CD4-positive, alpha-beta T cell treated with Interferon gamma for 1 hour (primary cell): ENCODE measurements around the gene SF3B2.
"Not testable (repeated sequence)": the region's sequence is repeated elsewhere in the genome, so short reads cannot be mapped to it uniquely, and the experiment has no call there.

Experiments
- DNase-seq: peaks from one replicate; pipeline ENCODE4 v3.0.0-alpha.2; 2020

SF3B2 gene

GRCh38 chr11:66020212-66020611 lies 32.0 kb upstream of the SF3B2 start:
- DNase-seq: no peak

- DNase-seq: peak; percentile 70
Measured at GRCh38 chr11:66020618-66021357, 31.4 kb upstream of the SF3B2 start.

GRCh38 chr11:66022401-66023185 lies 29.6 kb upstream of the SF3B2 start:
- peak; percentile 67 for DNase-seq

- not testable (repeated sequence) for DNase-seq
Measured at GRCh38 chr11:66023186-66023440, 29.1 kb upstream of the SF3B2 start.

- no peak for DNase-seq
Measured at GRCh38 chr11:66026017-66026529, 26.1 kb upstream of the SF3B2 start, which contains the start of gene CATSPER1. Gene CATSPER1, minus strand, starts transcription at chr11:66026479. Its CDS starts 100 bp downstream, at chr11:66026379.

- no peak for DNase-seq
Measured at GRCh38 chr11:66032957-66033735, 19.0 kb upstream of the SF3B2 start.

- no peak for DNase-seq
Measured at GRCh38 chr11:66035653-66036333, 16.4 kb upstream of the SF3B2 start.

- DNase-seq: no peak
Measured at GRCh38 chr11:66036334-66036710, 15.8 kb upstream of the SF3B2 start.

- DNase-seq: no peak
Measured at GRCh38 chr11:66037327-66037726, 14.8 kb upstream of the SF3B2 start.

GRCh38 chr11:66039765-66040164 lies 12.4 kb upstream of the SF3B2 start:
- DNase-seq: no peak

GRCh38 chr11:66042227-66042995 lies 9.8 kb upstream of the SF3B2 start:
- no peak for DNase-seq

GRCh38 chr11:66042996-66043906 lies 8.9 kb upstream of the SF3B2 start:
- no peak for DNase-seq

- DNase-seq: no peak
Measured at GRCh38 chr11:66044757-66045156, 7.4 kb upstream of the SF3B2 start.

- peak; percentile 79 for DNase-seq
Measured at GRCh38 chr11:66045177-66045639, 7.0 kb upstream of the SF3B2 start.

GRCh38 chr11:66046901-66047300 lies 5.3 kb upstream of the SF3B2 start:
- DNase-seq: no peak

- no peak for DNase-seq
Measured at GRCh38 chr11:66047541-66048365, 4.4 kb upstream of the SF3B2 start.

- DNase-seq: no peak
Measured at GRCh38 chr11:66048547-66049323, 3.4 kb upstream of the SF3B2 start, which contains the start of gene GAL3ST3. Gene GAL3ST3, minus strand, starts transcription at chr11:66049161. Its CDS starts 3,746 bp downstream, at chr11:66045415.

GRCh38 chr11:66050581-66051231 lies 1.5 kb upstream of the SF3B2 start:
- no peak for DNase-seq
